ENCODE measurements around the gene ZNF142.

Gene ZNF142

GRCh38 chr2:218659258-218659987 is at the start of gene ZNF142, which contains the start of gene BCS1L:
ZNF142 (minus strand) TSS chr2:218659623; CDS start chr2:218656429, 3,194 bp downstream.
BCS1L (plus strand) TSS chr2:218659683; CDS start chr2:218660988, 1,305 bp downstream.
- no peak for TF ChIP-seq CTCF (conservative IDR thresholded peaks at IDR 0.05; ENCODE audit: low read depth)
- DNase-seq (ENCODE audit: low spot score): peak; percentile 95
- ChIA-PET POLR2A (ENCODE audit: low non-redundant PET) (interaction anchor here (0.6 to 1.1 kb wide), 9 partner anchors 8 to 444 kb away, joined by 3 to 21 read pairs (median 3); partner anchors contain the start of genes RNF25 and STK36), CTCF (interaction anchor here (0.6 to 2.6 kb wide), 8 partner anchors 11 to 217 kb away, joined by 3 to 12 read pairs (median 4); partner anchors contain the start of gene TTLL4)
- H3K27ac ChIP-seq: peak within 1 kb of the TSS; percentile 84

- no peak for DNase-seq (ENCODE audit: low spot score)
- H3K27ac ChIP-seq: no peak overlapping the region
- POLR2A ChIA-PET (ENCODE audit: low non-redundant PET): no interaction called here
These were observed 48.7 kb upstream of the ZNF142 start for GRCh38 chr2:218708086-218708485.

GRCh38 chr2:218703341-218703740 is 43.9 kb upstream of the ZNF142 start:
- CTCF ChIA-PET: interaction anchor here (0.7 kb wide), 1 partner anchor 183 kb away, joined by 3 read pairs; no protein-coding TSS in a partner anchor
- no peak for TF ChIP-seq CTCF (conservative IDR thresholded peaks at IDR 0.05; ENCODE audit: low read depth)
- DNase-seq (ENCODE audit: low spot score): no peak
- POLR2A ChIA-PET (ENCODE audit: low non-redundant PET): no interaction called here
- H3K27ac ChIP-seq: no peak overlapping the region

More at GRCh38 chr2:218708086-218708485, 48.7 kb upstream of the ZNF142 start:
- CTCF ChIA-PET: interaction anchor here (0.9 to 1.2 kb wide), 2 partner anchors 20 to 139 kb away, joined by 4 to 6 read pairs; no protein-coding TSS in a partner anchor
- no peak for TF ChIP-seq CTCF (conservative IDR thresholded peaks at IDR 0.05; ENCODE audit: low read depth)

- H3K27ac ChIP-seq: no peak overlapping the region
- no peak for TF ChIP-seq CTCF (conservative IDR thresholded peaks at IDR 0.05; ENCODE audit: low read depth)
- CTCF ChIA-PET: interaction anchor here (2.1 kb wide), 1 partner anchor 146 kb away, joined by 5 read pairs; no protein-coding TSS in a partner anchor
- no peak for DNase-seq (ENCODE audit: low spot score)
- POLR2A ChIA-PET (ENCODE audit: low non-redundant PET): interaction anchor here (0.6 kb wide), 2 partner anchors 33 to 136 kb away, joined by 3 read pairs; no protein-coding TSS in a partner anchor
These were observed 42.4 kb upstream of the ZNF142 start for GRCh38 chr2:218701806-218702205.

- no peak for TF ChIP-seq CTCF (conservative IDR thresholded peaks at IDR 0.05; ENCODE audit: low read depth)
- POLR2A ChIA-PET (ENCODE audit: low non-redundant PET): no interaction called here
- CTCF ChIA-PET: interaction anchor here (1.9 kb wide), 1 partner anchor 12 kb away, joined by 5 read pairs; the partner anchor contains the start of gene TTLL4
- peak overlapping the region; percentile 21; the same call in 1 of the 2 replicates for H3K27ac ChIP-seq
- no peak for DNase-seq (ENCODE audit: low spot score)
These were observed 39.5 kb upstream of the ZNF142 start for GRCh38 chr2:218698885-218699284.

GRCh38 chr2:218694405-218695145 is 35.2 kb upstream of the ZNF142 start:
- POLR2A ChIA-PET (ENCODE audit: low non-redundant PET): no interaction called here
- no peak for TF ChIP-seq CTCF (conservative IDR thresholded peaks at IDR 0.05; ENCODE audit: low read depth)
- no peak for DNase-seq (ENCODE audit: low spot score)
- H3K27ac ChIP-seq: no peak overlapping the region
- CTCF ChIA-PET: interaction anchor here (0.6 kb wide), 1 partner anchor 51 kb away, joined by 4 read pairs; no protein-coding TSS in a partner anchor

All from RWPE1 (cell line).